Common myeloid progenitor, CD34-positive (primary cell): ENCODE measurements around the gene VEGFB.

Source experiments
- CTCF ChIA-PET: fragments of 350-600 bp; sonication (Branson Sonifier 250); formaldehyde crosslinking; loops from one replicate; lab custom pipeline; 2021; ENCODE audit warnings: antibody characterized with exemption; lab: Charles Lee
- POLR2A ChIA-PET: fragments of 350-600 bp; sonication (Branson Sonifier 250); formaldehyde crosslinking; loops from one replicate; lab custom pipeline; 2021; ENCODE audit warnings: antibody characterized with exemption; lab: Charles Lee
- DNase-seq, 3 donors: peaks; one replicate each; pipeline versions ENCODE4 v3.0.0 to v3.0.0-alpha.2; 2013
- H3K27ac ChIP-seq, 2 experiments: 1 replicate in 1 of 2; 2 replicates in 1 of 2; pipeline ENCODE4 v1.7.0; 2013; ENCODE audit warnings: inconsistent platforms in 2 of 2, low read length in 2 of 2, mild to moderate bottlenecking in 2 of 2, low read depth in 1 of 2, moderate library complexity in 1 of 2; ENCODE audit not compliant: severe bottlenecking in 2 of 2, insufficient read depth in 1 of 2, poor library complexity in 1 of 2
- H3K27me3 ChIP-seq, 5 experiments: replicated peaks in 2 of 5; 1 replicate in 3 of 5; 2 replicates in 2 of 5; pipeline versions ENCODE4 v1.6.1 to v1.7.0; 2013; ENCODE audit warnings: low read length in 4 of 5, mild to moderate bottlenecking in 2 of 5, moderate library complexity in 2 of 5, inconsistent platforms in 1 of 5; ENCODE audit not compliant: insufficient read depth in 5 of 5, control insufficient read depth in 4 of 5
- H3K36me3 ChIP-seq, 4 experiments: 1 replicate in 2 of 4; 2 replicates in 2 of 4; pipeline versions ENCODE4 v1.6.1 to v1.7.0; 2013; ENCODE audit warnings: low read length in 3 of 4, control low read depth in 1 of 4, mild to moderate bottlenecking in 1 of 4; ENCODE audit not compliant: control insufficient read depth in 4 of 4, insufficient read depth in 4 of 4
- H3K4me1 ChIP-seq, 4 experiments: 1 replicate in 3 of 4; 2 replicates in 1 of 4; pipeline versions ENCODE4 v1.6.1 to v1.7.1; 2013; ENCODE audit warnings: low read length in 3 of 4, mild to moderate bottlenecking in 3 of 4, control low read depth in 1 of 4, inconsistent platforms in 1 of 4, moderate library complexity in 1 of 4; ENCODE audit not compliant: control insufficient read depth in 4 of 4, insufficient read depth in 4 of 4; ENCODE audit errors: control extremely low read depth in 1 of 4
- H3K4me3 ChIP-seq, 7 experiments: 1 replicate in 4 of 7; 2 replicates in 3 of 7; pipeline versions ENCODE4 v1.5.1 to v1.7.0; 2013; ENCODE audit warnings: mild to moderate bottlenecking in 7 of 7, low read length in 6 of 7, moderate library complexity in 6 of 7, inconsistent platforms in 2 of 7, low read depth in 2 of 7, control low read depth in 1 of 7; ENCODE audit not compliant: insufficient read depth in 4 of 7, control insufficient read depth in 1 of 7; ENCODE audit errors: extremely low read depth in 1 of 7
- H3K9me3 ChIP-seq, 5 experiments: 1 replicate in 4 of 5; 2 replicates in 1 of 5; pipeline versions ENCODE4 v1.6.1 to v1.7.1; 2013; ENCODE audit warnings: low read length in 4 of 5, mild to moderate bottlenecking in 2 of 5, inconsistent platforms in 1 of 5, low read depth in 1 of 5, moderate library complexity in 1 of 5; ENCODE audit not compliant: control insufficient read depth in 4 of 5, insufficient read depth in 2 of 5; ENCODE audit errors: control extremely low read depth in 1 of 5
- WGBS: methylation state at CpG from one replicate; pipeline ENCODE4 v1.1.5; 2013; ENCODE audit not compliant: insufficient coverage; 5-methylcytosine and 5-hydroxymethylcytosine counted together

The VEGFB gene

GRCh38 chr11:64209563-64209843 lies 24.9 kb upstream of the VEGFB start:
- Histone ChIP-seq H3K4me1 (peaks cover 5 to 50% (median 47%) of the 10 kb centered on the region in 4 experiments), H3K4me3 (no peak overlapping the region), H3K9me3 (no peaks in the 10 kb centered on the region), H3K27me3 (no peaks in the 10 kb centered on the region), H3K36me3 (peaks cover 9 to 52% (median 35%) of the 10 kb centered on the region in 4 experiments), H3K27ac (peak overlapping the region in 1 of 2 experiments; percentile 95)
- no peak for DNase-seq
- 76% methylated on average over 7 of the region's 8 CpGs for WGBS
- CTCF ChIA-PET: interaction anchor here (1.6 to 15.6 kb wide), 5 partner anchors 11 to 93 kb away, joined by 7 to 321 read pairs (median 123); partner anchors contain the start of genes CATSPERZ, DNAJC4, ESRRA and FKBP2
- POLR2A ChIA-PET: interaction anchor here (1.2 kb wide), 1 partner anchor 8 kb away, joined by 4 read pairs; no protein-coding TSS in a partner anchor

- POLR2A ChIA-PET: interaction anchor here (0.5 to 1.0 kb wide), 2 partner anchors 9 to 31 kb away, joined by 3 read pairs; partner anchors contain the start of gene FKBP2
- WGBS: 97% methylated on average over 22 of the region's 24 CpGs
These were observed 23.9 kb upstream of the VEGFB start for GRCh38 chr11:64210301-64211020.

GRCh38 chr11:64211181-64211872 lies 23.1 kb upstream of the VEGFB start:
- Histone ChIP-seq H3K36me3 (peaks cover 12 to 61% (median 41%) of the 10 kb centered on the region in 4 experiments), H3K27me3 (no peaks in the 10 kb centered on the region), H3K4me3 (no peak overlapping the region), H3K9me3 (no peaks in the 10 kb centered on the region), H3K27ac (peak overlapping the region in 1 of 2 experiments; percentile 49), H3K4me1 (peaks cover 0 to 32% (median 29%) of the 10 kb centered on the region in 4 experiments)
- DNase-seq: no peak
- ChIA-PET CTCF (interaction anchor here (1.0 to 15.6 kb wide), 2 partner anchors 9 to 127 kb away, joined by 3 to 321 read pairs; partner anchors contain the start of genes NUDT22 and TRPT1), POLR2A (interaction anchor here (0.5 to 1.2 kb wide), 3 partner anchors 13 to 30 kb away, joined by 3 read pairs; partner anchors contain the start of gene FKBP2)
- WGBS: 93% methylated on average over 17 of the region's 30 CpGs

More at GRCh38 chr11:64210301-64211020, 23.9 kb upstream of the VEGFB start:
- H3K9me3 ChIP-seq: no peaks in the 10 kb centered on the region
- no peak overlapping the region for H3K4me3 ChIP-seq
- CTCF ChIA-PET: interaction anchor here (1.0 to 15.6 kb wide), 5 partner anchors 10 to 127 kb away, joined by 3 to 321 read pairs (median 123); partner anchors contain the start of genes CATSPERZ, ESRRA, FKBP2 and NUDT22
- H3K27me3 ChIP-seq: no peaks in the 10 kb centered on the region
- peaks cover 12 to 59% (median 41%) of the 10 kb centered on the region in 4 experiments for H3K36me3 ChIP-seq
- peaks cover 5 to 41% (median 37%) of the 10 kb centered on the region in 4 experiments for H3K4me1 ChIP-seq
- H3K27ac ChIP-seq: no peak overlapping the region
- DNase-seq: no peak

GRCh38 chr11:64216879-64217278 lies 17.5 kb upstream of the VEGFB start:
- no peaks in the 10 kb centered on the region for H3K4me1 ChIP-seq
- no peak overlapping the region for H3K4me3 ChIP-seq
- H3K27ac ChIP-seq: no peak overlapping the region
- H3K36me3 ChIP-seq: peaks cover 18 to 74% (median 49%) of the 10 kb centered on the region in 4 experiments
- ChIA-PET CTCF (interaction anchor here (0.9 to 16.0 kb wide), 10 partner anchors 9 to 85 kb away, joined by 3 to 321 read pairs (median 4); partner anchors contain the start of genes FERMT3, NUDT22 and TRPT1), POLR2A (interaction anchor here (1.0 to 5.7 kb wide), 4 partner anchors 8 to 14 kb away, joined by 3 to 49 read pairs (median 4); partner anchors contain the start of genes DNAJC4, FERMT3, NUDT22 and TRPT1)
- WGBS: 80% methylated on average over 6 of the region's 6 CpGs
- no peaks in the 10 kb centered on the region for H3K9me3 ChIP-seq
- no peaks in the 10 kb centered on the region for H3K27me3 ChIP-seq
- peak; percentile 29 to 57 (median 56) for DNase-seq

GRCh38 chr11:64218628-64219353 lies 15.6 kb upstream of the VEGFB start:
- H3K36me3 ChIP-seq: peaks cover 12 to 74% (median 51%) of the 10 kb centered on the region in 4 experiments
- H3K27me3 ChIP-seq: no peaks in the 10 kb centered on the region
- ChIA-PET POLR2A (interaction anchor here (5.7 kb wide), 1 partner anchor 14 kb away, joined by 49 read pairs; the partner anchor contains the start of gene FERMT3), CTCF (interaction anchor here (1.0 to 16.0 kb wide), 5 partner anchors 9 to 85 kb away, joined by 4 to 321 read pairs (median 5); partner anchors contain the start of gene FERMT3)
- no peak for DNase-seq
- no peaks in the 10 kb centered on the region for H3K9me3 ChIP-seq
- no peak overlapping the region for H3K4me3 ChIP-seq
- H3K4me1 ChIP-seq: no peaks in the 10 kb centered on the region
- WGBS: 93% methylated on average over 6 of the region's 11 CpGs
- no peak overlapping the region for H3K27ac ChIP-seq

- WGBS: 94% methylated on average over 6 of the region's 7 CpGs
- no peak for DNase-seq
- CTCF ChIA-PET: interaction anchor here (1.0 to 16.0 kb wide), 4 partner anchors 8 to 85 kb away, joined by 4 to 321 read pairs (median 5); partner anchors contain the start of gene FERMT3
- H3K27me3 ChIP-seq: no peaks in the 10 kb centered on the region
- H3K4me1 ChIP-seq: peaks cover 0 to under 1% (median 0%) of the 10 kb centered on the region in 4 experiments
- no peak overlapping the region for H3K27ac ChIP-seq
- H3K9me3 ChIP-seq: no peaks in the 10 kb centered on the region
- POLR2A ChIA-PET: interaction anchor here (0.9 to 5.7 kb wide), 2 partner anchors 9 to 14 kb away, joined by 3 to 49 read pairs; partner anchors contain the start of gene FERMT3
- H3K36me3 ChIP-seq: peaks cover 12 to 75% (median 52%) of the 10 kb centered on the region in 4 experiments
- H3K4me3 ChIP-seq: no peak overlapping the region
These were observed 15.1 kb upstream of the VEGFB start for GRCh38 chr11:64219354-64219684.
